Activated CD8-positive, alpha-beta memory T cell treated with anti-CD3 and anti-CD28 coated beads, Interleukin-2, amount 10 ng/mL, durations not matched to agents 7 days and 5 days (primary cell): ENCODE results near the gene RAPGEF3. TPM values are rescaled to one million over a fixed set of nuclear protein-coding genes. Genes with fewer than 3 reads are reported as not detected.
A peak's percentile ranks its signal among the peaks of the same experiment; 100 is the strongest.

Experiments
- ATAC-seq: fragments of 150-1000 bp; cut with Tn5 transposase; one replicate; pipeline ENCODE4 v1.10.0; 2021; ENCODE audit warnings: moderate library complexity
- CTCF ChIA-PET: fragments of 350-600 bp; sonication (Branson Sonifier 250); formaldehyde crosslinking; loops from one replicate; lab custom pipeline; 2021; ENCODE audit warnings: antibody characterized with exemption; lab: Charles Lee
- DNase-seq: peaks from one replicate; pipeline ENCODE4 v3.0.0-alpha.2; 2020
- H3K27ac Mint-ChIP-seq: one replicate; pipeline ENCODE4 v1.8.0; 2021; ENCODE audit warnings: mild to moderate bottlenecking, mixed read lengths
- H3K27me3 Mint-ChIP-seq: one replicate; pipeline ENCODE4 v1.8.0; 2021; ENCODE audit warnings: mixed read lengths
- H3K36me3 Mint-ChIP-seq: one replicate; pipeline ENCODE4 v1.8.0; 2021; ENCODE audit warnings: mild to moderate bottlenecking, mixed read lengths
- H3K4me1 Mint-ChIP-seq: one replicate; pipeline ENCODE4 v1.8.0; 2021; ENCODE audit warnings: mixed read lengths
- H3K4me3 Mint-ChIP-seq: one replicate; pipeline ENCODE4 v1.8.0; 2021; ENCODE audit warnings: mild to moderate bottlenecking, moderate library complexity, mixed read lengths
- H3K9me3 Mint-ChIP-seq: one replicate; pipeline ENCODE4 v1.8.0; 2022; ENCODE audit warnings: low read depth, mixed read lengths
- total RNA-seq, 2 experiments: library from RNA; stranded (reverse); gene quantifications; one replicate each; pipeline ENCODE4 v1.2.3, GENCODE V29; 2021

The RAPGEF3 gene
- total RNA-seq, 2 experiments from 2014 or later: 1.5 to 1.9 TPM

- peak; percentile 74 for DNase-seq
- Mint-ChIP-seq H3K36me3 (no peaks in the 10 kb centered on the region), H3K9me3 (no peaks in the 10 kb centered on the region), H3K27me3 (peaks cover 23% of the 10 kb centered on the region), H3K27ac (peak overlapping the region; percentile 22), H3K4me3 (no peak overlapping the region), H3K4me1 (peaks cover 14% of the 10 kb centered on the region)
- CTCF ChIA-PET: interaction anchor here (0.7 to 26.5 kb wide), 23 partner anchors 16 to 222 kb away, joined by 3 to 954 read pairs (median 6); partner anchors contain the start of genes ENDOU, RAPGEF3, SLC48A1 and TMEM106C
- peak; percentile 52 for ATAC-seq
These were observed 17.4 kb downstream of the RAPGEF3 start for GRCh38 chr12:47741340-47741703.

- ATAC-seq (peak; percentile 32), DNase-seq (no peak)
- Mint-ChIP-seq H3K4me3 (no peak overlapping the region), H3K27ac (no peak overlapping the region), H3K9me3 (no peaks in the 10 kb centered on the region), H3K27me3 (peaks cover 21% of the 10 kb centered on the region), H3K36me3 (no peaks in the 10 kb centered on the region), H3K4me1 (peaks cover 14% of the 10 kb centered on the region)
- CTCF ChIA-PET: interaction anchor here (0.9 to 26.5 kb wide), 17 partner anchors 17 to 222 kb away, joined by 3 to 954 read pairs (median 9); partner anchors contain the start of genes ENDOU, RAPGEF3, SLC48A1 and TMEM106C
These were observed 17.9 kb downstream of the RAPGEF3 start for GRCh38 chr12:47740606-47741339.

GRCh38 chr12:47739979-47740378 is 18.7 kb downstream of the RAPGEF3 start:
- Mint-ChIP-seq H3K27ac (no peak overlapping the region), H3K27me3 (peaks cover 14% of the 10 kb centered on the region), H3K36me3 (no peaks in the 10 kb centered on the region), H3K4me1 (peaks cover 14% of the 10 kb centered on the region), H3K9me3 (no peaks in the 10 kb centered on the region), H3K4me3 (no peak overlapping the region)
- DNase-seq (no peak), ATAC-seq (no peak)
- CTCF ChIA-PET: interaction anchor here (0.9 to 26.5 kb wide), 6 partner anchors 17 to 223 kb away, joined by 4 to 954 read pairs (median 325); partner anchors contain the start of genes ENDOU, RAPGEF3, SLC48A1 and TMEM106C

- ATAC-seq (no peak), DNase-seq (no peak)
- Mint-ChIP-seq H3K9me3 (no peaks in the 10 kb centered on the region), H3K27me3 (peaks cover 7% of the 10 kb centered on the region), H3K4me1 (peaks cover 14% of the 10 kb centered on the region), H3K27ac (no peak overlapping the region), H3K36me3 (no peaks in the 10 kb centered on the region), H3K4me3 (no peak overlapping the region)
- CTCF ChIA-PET: interaction anchor here (7.0 to 26.5 kb wide), 4 partner anchors 16 to 98 kb away, joined by 309 to 954 read pairs (median 363); partner anchors contain the start of genes ENDOU, RAPGEF3 and SLC48A1
These were observed 19.4 kb downstream of the RAPGEF3 start for GRCh38 chr12:47739297-47739696.

GRCh38 chr12:47737936-47738594 is 20.6 kb downstream of the RAPGEF3 start:
- CTCF ChIA-PET: interaction anchor here (26.5 kb wide), 1 partner anchor 36 kb away, joined by 954 read pairs; the partner anchor contains the start of gene SLC48A1
- Mint-ChIP-seq H3K27ac (no peak overlapping the region), H3K9me3 (no peaks in the 10 kb centered on the region), H3K27me3 (no peaks in the 10 kb centered on the region), H3K4me3 (no peak overlapping the region), H3K4me1 (peaks cover 14% of the 10 kb centered on the region), H3K36me3 (no peaks in the 10 kb centered on the region)
- ATAC-seq (no peak), DNase-seq (no peak)

GRCh38 chr12:47736877-47737676 is 21.6 kb downstream of the RAPGEF3 start:
- CTCF ChIA-PET: interaction anchor here (1.0 to 3.2 kb wide), 4 partner anchors 8 to 101 kb away, joined by 3 to 15 read pairs (median 6); no protein-coding TSS in a partner anchor
- H3K36me3 Mint-ChIP-seq: no peaks in the 10 kb centered on the region
- H3K4me3 Mint-ChIP-seq: no peak overlapping the region
- no peak overlapping the region for H3K27ac Mint-ChIP-seq
- DNase-seq (no peak), ATAC-seq (no peak)
- no peaks in the 10 kb centered on the region for H3K9me3 Mint-ChIP-seq
- H3K27me3 Mint-ChIP-seq: no peaks in the 10 kb centered on the region
- peaks cover 9% of the 10 kb centered on the region for H3K4me1 Mint-ChIP-seq

- CTCF ChIA-PET: interaction anchor here (1.0 to 3.2 kb wide), 4 partner anchors 8 to 102 kb away, joined by 3 to 15 read pairs (median 6); no protein-coding TSS in a partner anchor
- Mint-ChIP-seq H3K4me3 (no peak overlapping the region), H3K27ac (no peak overlapping the region), H3K4me1 (peaks cover 2% of the 10 kb centered on the region), H3K36me3 (no peaks in the 10 kb centered on the region), H3K9me3 (no peaks in the 10 kb centered on the region), H3K27me3 (no peaks in the 10 kb centered on the region)
- DNase-seq (no peak), ATAC-seq (no peak)
These were observed 22.5 kb downstream of the RAPGEF3 start for GRCh38 chr12:47736216-47736615.

- ATAC-seq (no peak), DNase-seq (no peak)
- Mint-ChIP-seq H3K4me1 (no peaks in the 10 kb centered on the region), H3K4me3 (no peak overlapping the region), H3K27me3 (no peaks in the 10 kb centered on the region), H3K27ac (no peak overlapping the region), H3K9me3 (no peaks in the 10 kb centered on the region), H3K36me3 (no peaks in the 10 kb centered on the region)
- CTCF ChIA-PET: interaction anchor here (1.0 to 3.2 kb wide), 5 partner anchors 9 to 103 kb away, joined by 3 to 15 read pairs (median 5); no protein-coding TSS in a partner anchor
These were observed 23.0 kb downstream of the RAPGEF3 start for GRCh38 chr12:47735649-47736048.

- H3K9me3 Mint-ChIP-seq: no peaks in the 10 kb centered on the region
- H3K27ac Mint-ChIP-seq: no peak overlapping the region
- CTCF ChIA-PET: interaction anchor here (1.0 to 5.9 kb wide), 4 partner anchors 9 to 33 kb away, joined by 3 to 39 read pairs (median 10); no protein-coding TSS in a partner anchor
- no peaks in the 10 kb centered on the region for H3K4me1 Mint-ChIP-seq
- no peak overlapping the region for H3K4me3 Mint-ChIP-seq
- ATAC-seq (no peak), DNase-seq (no peak)
- no peaks in the 10 kb centered on the region for H3K36me3 Mint-ChIP-seq
- no peaks in the 10 kb centered on the region for H3K27me3 Mint-ChIP-seq
These were observed 23.8 kb downstream of the RAPGEF3 start for GRCh38 chr12:47734725-47735480.

- H3K27ac Mint-ChIP-seq: no peak overlapping the region
- no peaks in the 10 kb centered on the region for H3K4me1 Mint-ChIP-seq
- CTCF ChIA-PET: interaction anchor here (0.7 to 22.1 kb wide), 8 partner anchors 9 to 230 kb away, joined by 3 to 341 read pairs (median 5); partner anchors contain the start of gene TMEM106C
- ATAC-seq (no peak), DNase-seq (no peak)
- no peaks in the 10 kb centered on the region for H3K36me3 Mint-ChIP-seq
- H3K4me3 Mint-ChIP-seq: no peak overlapping the region
- H3K27me3 Mint-ChIP-seq: no peaks in the 10 kb centered on the region
- H3K9me3 Mint-ChIP-seq: no peaks in the 10 kb centered on the region
These were observed 25.5 kb downstream of the RAPGEF3 start for GRCh38 chr12:47733142-47733541.

- Mint-ChIP-seq H3K27me3 (no peaks in the 10 kb centered on the region), H3K4me1 (no peaks in the 10 kb centered on the region), H3K4me3 (no peak overlapping the region), H3K36me3 (no peaks in the 10 kb centered on the region), H3K9me3 (no peaks in the 10 kb centered on the region), H3K27ac (no peak overlapping the region)
- DNase-seq (no peak), ATAC-seq (no peak)
- CTCF ChIA-PET: interaction anchor here (0.7 to 22.1 kb wide), 9 partner anchors 10 to 230 kb away, joined by 3 to 341 read pairs (median 4); partner anchors contain the start of gene TMEM106C
These were observed 26.2 kb downstream of the RAPGEF3 start for GRCh38 chr12:47732504-47732903.

- H3K9me3 Mint-ChIP-seq: no peaks in the 10 kb centered on the region
- no peaks in the 10 kb centered on the region for H3K27me3 Mint-ChIP-seq
These were observed 27.0 kb downstream of the RAPGEF3 start for GRCh38 chr12:47731723-47732122.

More at GRCh38 chr12:47731723-47732122, 27.0 kb downstream of the RAPGEF3 start:
- CTCF ChIA-PET: interaction anchor here (0.9 to 22.1 kb wide), 5 partner anchors 10 to 231 kb away, joined by 3 to 341 read pairs (median 4); partner anchors contain the start of gene TMEM106C
- H3K36me3 Mint-ChIP-seq: no peaks in the 10 kb centered on the region
- no peak overlapping the region for H3K27ac Mint-ChIP-seq
- DNase-seq (no peak), ATAC-seq (no peak)
- H3K4me3 Mint-ChIP-seq: no peak overlapping the region
- H3K4me1 Mint-ChIP-seq: no peaks in the 10 kb centered on the region
